BJ (cell line): ENCODE data around the gene SMIM35. TPM values are rescaled to one million over a fixed set of nuclear protein-coding genes. Genes with fewer than 3 reads are reported as not detected.

ENCODE experiments used
- CTCF ChIA-PET: fragments of 350-600 bp; formaldehyde crosslinking; extraction: SDS; loops from one replicate; lab custom pipeline; 2021; ENCODE audit warnings: antibody characterized with exemption, inconsistent platforms; lab: Yijun Ruan, JAX
- POLR2A ChIA-PET: fragments of 300-600 bp; sonication (Branson Sonifier 250); formaldehyde crosslinking; extraction: SDS; loops from one replicate; lab custom pipeline; 2021; ENCODE audit warnings: antibody characterized with exemption; lab: Charles Lee
- DNase-seq: peaks from one replicate; pipeline ENCODE4 v3.0.0-alpha.2; 2011; ENCODE audit warnings: low read depth
- H3K27me3 ChIP-seq: 2 replicates; pipeline ENCODE4 v1.6.0; 2011; ENCODE audit warnings: low read length; ENCODE audit not compliant: control insufficient read depth, insufficient read depth
- H3K36me3 ChIP-seq: 2 replicates; pipeline ENCODE4 v1.5.1; 2011; ENCODE audit warnings: low read length; ENCODE audit not compliant: control insufficient read depth, insufficient read depth
- H3K4me3 ChIP-seq: 2 replicates; pipeline ENCODE4 v1.5.1; 2011; ENCODE audit warnings: low read depth, mild to moderate bottlenecking, control low read depth, low read length
- polyA minus RNA-seq: library from RNA; depleted of rRNA, polyadenylated mRNA; stranded (reverse); fragments of >200 nt; gene quantifications from 2 replicates; pipeline ENCODE4 v1.2.3, GENCODE V29; 2011; rRNA and poly(A)+ RNA removed
- polyA plus RNA-seq: library from polyadenylated mRNA; depleted of rRNA; stranded (reverse); fragments of >200 nt; gene quantifications from 2 replicates; pipeline ENCODE4 v1.2.3, GENCODE V29; 2011; rRNA removed
- TF ChIP-seq, protein P1 (sequence below): IDR thresholded peaks from 2 replicates; pipeline ENCODE4 v1.5.1; 2011; ENCODE audit warnings: low read depth, mild to moderate bottlenecking, control low read depth, inconsistent platforms, low read length, moderate library complexity; ENCODE audit not compliant: insufficient read depth

Gene SMIM35
- polyA plus RNA-seq (not detected in 2 replicates), polyA minus RNA-seq (not detected in 2 replicates)

DNA sequence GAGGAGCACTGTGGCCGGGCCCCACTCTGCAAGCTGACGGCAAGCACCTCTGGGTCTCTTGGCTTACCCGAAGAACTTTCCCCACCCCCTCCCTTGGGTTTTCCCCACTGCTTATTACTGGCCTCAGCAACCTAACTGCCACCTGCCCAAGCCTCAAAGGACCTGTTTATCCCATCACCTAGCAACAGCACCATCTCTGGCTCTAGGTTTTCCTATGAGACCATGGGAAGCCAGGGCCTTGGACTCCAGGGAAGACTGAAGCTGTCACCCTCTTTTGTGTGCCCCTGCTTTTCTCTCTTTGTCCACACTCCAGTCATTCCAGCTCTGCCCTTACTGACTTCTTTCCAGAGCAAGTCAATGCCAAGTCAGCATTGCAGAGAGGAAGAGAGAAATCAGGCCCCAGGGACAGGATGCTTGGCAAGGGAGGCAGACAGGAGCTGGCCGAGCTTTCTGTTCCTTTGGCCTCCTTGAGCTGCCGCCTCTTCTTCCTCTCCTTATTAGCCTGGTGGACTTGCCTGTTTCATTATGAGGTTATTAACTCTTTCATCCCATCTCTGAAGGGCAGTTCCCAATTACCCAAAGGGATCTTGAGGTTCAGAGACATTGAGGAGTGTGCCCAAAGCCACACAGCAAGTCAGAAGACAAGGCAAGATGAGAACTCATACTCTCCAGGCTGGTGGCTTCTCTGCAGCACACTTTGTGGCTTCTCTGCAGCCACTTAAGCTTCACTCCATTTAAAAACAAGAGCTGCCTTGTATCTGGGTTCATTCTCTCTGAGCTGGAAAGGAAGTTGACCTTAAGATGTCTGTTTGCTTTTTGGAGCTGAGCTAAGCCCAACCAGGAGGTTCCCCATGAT lies at the start of gene SMIM35:
Gene SMIM35 (minus strand): TSS at position 51 of the 856 bp plus-strand sequence. CDS start 206 bp downstream, outside the sequence.
- DNase-seq = no peak
- no peak within 1 kb of the TSS for H3K4me3 ChIP-seq
- H3K27me3 ChIP-seq = no peaks in the 10 kb centered on the region
- TF ChIP-seq, protein P1, sequence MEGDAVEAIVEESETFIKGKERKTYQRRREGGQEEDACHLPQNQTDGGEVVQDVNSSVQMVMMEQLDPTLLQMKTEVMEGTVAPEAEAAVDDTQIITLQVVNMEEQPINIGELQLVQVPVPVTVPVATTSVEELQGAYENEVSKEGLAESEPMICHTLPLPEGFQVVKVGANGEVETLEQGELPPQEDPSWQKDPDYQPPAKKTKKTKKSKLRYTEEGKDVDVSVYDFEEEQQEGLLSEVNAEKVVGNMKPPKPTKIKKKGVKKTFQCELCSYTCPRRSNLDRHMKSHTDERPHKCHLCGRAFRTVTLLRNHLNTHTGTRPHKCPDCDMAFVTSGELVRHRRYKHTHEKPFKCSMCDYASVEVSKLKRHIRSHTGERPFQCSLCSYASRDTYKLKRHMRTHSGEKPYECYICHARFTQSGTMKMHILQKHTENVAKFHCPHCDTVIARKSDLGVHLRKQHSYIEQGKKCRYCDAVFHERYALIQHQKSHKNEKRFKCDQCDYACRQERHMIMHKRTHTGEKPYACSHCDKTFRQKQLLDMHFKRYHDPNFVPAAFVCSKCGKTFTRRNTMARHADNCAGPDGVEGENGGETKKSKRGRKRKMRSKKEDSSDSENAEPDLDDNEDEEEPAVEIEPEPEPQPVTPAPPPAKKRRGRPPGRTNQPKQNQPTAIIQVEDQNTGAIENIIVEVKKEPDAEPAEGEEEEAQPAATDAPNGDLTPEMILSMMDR = no peak
- ChIA-PET CTCF (no interaction called here), POLR2A (no interaction called here)
- no peaks in the 10 kb centered on the region for H3K36me3 ChIP-seq

DNA sequence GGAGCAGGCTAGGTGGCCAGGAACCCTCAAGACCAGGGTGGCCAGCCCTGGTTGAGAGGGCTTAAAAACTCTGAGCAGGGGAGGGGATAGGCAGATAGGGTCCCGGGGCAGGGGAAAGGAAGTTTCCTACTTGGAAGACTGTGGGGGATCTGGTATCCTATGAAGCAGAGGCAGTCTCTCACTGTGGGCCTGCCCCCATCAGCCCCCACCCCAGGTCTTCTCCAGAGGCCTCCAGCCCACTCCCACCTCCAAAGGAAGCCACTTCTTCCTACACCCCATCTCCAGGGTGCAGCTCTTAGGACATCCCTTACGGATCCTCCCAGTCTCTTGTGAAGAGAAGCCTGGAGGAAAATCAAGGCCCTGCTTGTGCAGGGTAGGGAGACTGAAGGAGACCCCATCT lies 49.6 kb upstream of the SMIM35 start:
- DNase-seq = no peak
- Histone ChIP-seq H3K4me3 (no peak overlapping the region), H3K36me3 (no peaks in the 10 kb centered on the region), H3K27me3 (peaks cover 2% of the 10 kb centered on the region)
- TF ChIP-seq, protein P1 = no peak
- ChIA-PET POLR2A (no interaction called here), CTCF (no interaction called here)

DNA sequence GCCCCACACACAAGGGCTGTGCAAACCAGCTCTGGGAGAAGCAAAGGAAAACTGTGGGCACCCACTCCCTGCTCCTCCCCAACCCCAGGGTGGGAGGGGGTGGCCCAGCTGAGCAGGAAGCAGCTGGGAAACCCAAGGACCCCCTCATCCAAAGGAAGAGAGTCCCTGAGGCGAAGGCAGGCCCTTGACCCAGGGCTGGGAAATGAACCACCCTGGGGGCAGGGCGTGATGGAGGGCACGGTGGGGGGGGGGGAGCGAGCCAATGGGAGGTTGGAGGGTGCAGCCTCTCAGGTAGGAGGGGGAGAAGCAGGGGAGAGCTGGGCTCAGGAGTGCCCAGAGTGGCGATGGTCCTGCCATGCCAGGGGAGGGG lies 49.0 kb upstream of the SMIM35 start:
- Histone ChIP-seq H3K4me3 (no peak overlapping the region), H3K27me3 (peaks cover 2% of the 10 kb centered on the region), H3K36me3 (no peaks in the 10 kb centered on the region)
- POLR2A ChIA-PET = no interaction called here
- DNase-seq = no peak
- TF ChIP-seq, protein P1 = no peak
- CTCF ChIA-PET = no interaction called here

DNA sequence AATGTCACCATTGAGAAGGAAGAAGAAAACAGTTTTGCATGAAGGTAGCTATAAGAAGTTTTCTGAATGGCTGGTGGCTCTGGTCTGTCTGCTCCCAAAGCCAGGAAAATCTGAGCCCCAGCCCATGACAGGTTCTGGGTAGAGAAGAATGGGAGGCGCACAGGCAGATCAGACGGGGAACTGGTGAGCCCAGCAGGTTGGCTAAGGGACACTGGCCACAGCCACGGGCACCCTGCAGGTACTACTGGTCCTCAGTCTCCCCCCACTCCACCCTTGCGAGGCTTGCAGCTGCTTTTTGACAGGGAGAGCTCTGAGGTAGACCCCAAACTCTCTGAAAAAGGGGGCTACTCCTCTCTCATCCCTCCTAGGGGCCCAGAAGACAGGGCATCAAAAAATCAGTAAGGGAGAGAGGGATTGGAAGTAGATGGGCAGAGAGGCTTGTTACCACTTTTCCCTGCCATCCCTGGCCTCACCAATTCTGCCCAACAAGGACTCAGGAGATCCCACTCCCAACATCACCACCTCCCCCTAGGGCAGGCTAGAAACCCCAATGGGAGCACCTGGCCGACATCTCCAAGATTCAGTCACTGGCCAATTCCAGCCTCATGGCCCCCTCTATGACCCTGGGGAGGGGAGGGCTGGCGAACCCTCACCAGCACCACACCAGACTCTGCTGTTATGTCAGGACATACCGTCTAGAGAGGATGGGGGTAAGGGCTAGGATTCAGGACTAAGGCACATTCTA lies 48.5 kb upstream of the SMIM35 start:
- no peak for DNase-seq
- TF ChIP-seq, protein P1 = no peak
- POLR2A ChIA-PET = no interaction called here
- CTCF ChIA-PET = interaction anchor here (2.6 kb wide), 1 partner anchor 9 kb away, joined by 9 read pairs; no protein-coding TSS in a partner anchor
- H3K4me3 ChIP-seq = no peak overlapping the region
- H3K27me3 ChIP-seq = peaks cover 2% of the 10 kb centered on the region
- H3K36me3 ChIP-seq = no peaks in the 10 kb centered on the region

DNA sequence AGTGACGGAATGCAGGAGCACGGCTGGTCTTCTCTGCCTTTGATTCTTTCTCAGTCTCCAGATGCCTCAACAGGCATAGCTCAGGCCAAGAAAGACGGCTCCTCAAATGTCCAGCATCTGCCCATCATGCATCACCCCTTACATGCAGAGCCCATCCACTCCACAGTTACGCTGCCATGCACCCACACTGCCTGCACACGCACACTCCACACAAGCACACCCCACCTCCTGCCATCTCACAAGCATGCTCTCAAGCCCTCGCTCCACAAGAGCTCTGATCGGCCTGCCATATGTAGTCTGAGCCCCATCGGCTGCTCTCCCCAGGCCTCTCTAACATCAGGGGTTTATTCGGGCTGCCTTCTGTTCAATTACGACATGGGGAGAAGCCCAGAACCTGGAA lies 47.1 kb upstream of the SMIM35 start:
- TF ChIP-seq, protein P1 = no peak
- ChIA-PET CTCF (interaction anchor here (1.1 to 2.6 kb wide), 2 partner anchors 11 to 38 kb away, joined by 4 to 9 read pairs; no protein-coding TSS in a partner anchor), POLR2A (no interaction called here)
- Histone ChIP-seq H3K27me3 (peaks cover 2% of the 10 kb centered on the region; the same call in 1 of the 2 replicates), H3K4me3 (no peak overlapping the region), H3K36me3 (no peaks in the 10 kb centered on the region)
- DNase-seq = no peak
